Heart left ventricle (tissue), 13 donors: ENCODE results near the gene C1orf115.

ENCODE experiments used
- CTCF ChIP-seq, 12 donors: fragments of 200-600 bp; sonication (generic) in 4 of 12; IDR thresholded peaks; one replicate each; pipeline versions ENCODE4 v1.5.0 to v1.8.0; 2018 to 2022; ENCODE audit warnings: antibody characterized with exemption in 12 of 12, mild to moderate bottlenecking in 5 of 12
- POLR2A ChIP-seq, 2 donors: fragments of 450-650 bp; IDR thresholded peaks; one replicate each; pipeline ENCODE4 v1.6.1; 2017; ENCODE audit warnings: antibody characterized with exemption in 2 of 2, mild to moderate bottlenecking in 2 of 2, moderate library complexity in 2 of 2
- donor health status: ischemic (EF 13 %, LVEDD 7.1; RV severe dilation, severe dysfunction).
- donor health status: DM: no; HTN: yes; CAD: no.
- donor health status: DM: no; HTN: no; CAD: no.
- donor health status: ischemic (EF 25% LVEDD 6.9; RV normal size, moderate dysfunction).
- donor health status: ischemic (EF 25% LVEDD 5.7; RV mildly dilated, moderate dysfunction).
- donor health status: ischemic (EF 35%, LVEDD 5.7; RV mildly dilated, moderate dysfunction).
- donor health status: nonischemic (EF 11% LVEDD 7.7; RV severe dilation, severe dysfunction).
- donor health status: DM: yes; HTN: yes; CAD: no.
- donor health status: PGD.
- donor health status: ischemic (EF 29% LVEDD 5.4; RV normal size, mild dysfunction).
- donor health status: nonischemic (EF 23%, LVEDD 6.1; RV moderate dilation, normal function).

- TF ChIP-seq CTCF (IDR thresholded peaks at IDR 0.05), result no peak
- no peak for TF ChIP-seq POLR2A (IDR thresholded peaks at IDR 0.05)
These were observed 42.0 kb downstream of the C1orf115 start for GRCh38 chr1:220732137-220732536.
